Choroid plexus epithelial cell (primary cell): ENCODE data around the gene GZMM.
A peak's percentile ranks its signal among the peaks of the same experiment; 100 is the strongest.

Experiments used
- DNase-seq: peaks from one replicate; pipeline ENCODE4 v3.0.0-alpha.2; 2010; ENCODE audit warnings: low read depth
- H3K4me3 ChIP-seq: 2 replicates; pipeline ENCODE4 v1.5.1; 2011; ENCODE audit warnings: low read depth, mild to moderate bottlenecking, control low read depth, low read length, moderate library complexity
- CTCF ChIP-seq: conservative IDR thresholded peaks from 2 replicates; pipeline ENCODE4 v1.5.1; 2011; ENCODE audit warnings: low read depth, mild to moderate bottlenecking, control low read depth, inconsistent platforms, low read length, moderate library complexity

Gene GZMM

GRCh38 chr19:590396-590745 is 46.5 kb downstream of the GZMM start:
- TF ChIP-seq CTCF = no peak
- DNase-seq = peak; percentile 57
- H3K4me3 ChIP-seq = peak overlapping the region; percentile 47

- DNase-seq = no peak
- peak overlapping the region; percentile 47 for H3K4me3 ChIP-seq
- no peak for TF ChIP-seq CTCF
Observed at GRCh38 chr19:590750-591098, 46.9 kb downstream of the GZMM start.

GRCh38 chr19:591099-591958 is 47.5 kb downstream of the GZMM start:
- no peak for DNase-seq
- H3K4me3 ChIP-seq = peak overlapping the region; percentile 47
- no peak for TF ChIP-seq CTCF

GRCh38 chr19:592101-592500 is 48.2 kb downstream of the GZMM start:
- no peak for TF ChIP-seq CTCF
- DNase-seq = no peak
- H3K4me3 ChIP-seq = no peak overlapping the region

GRCh38 chr19:593055-593454 is 49.2 kb downstream of the GZMM start:
- no peak for DNase-seq
- no peak for TF ChIP-seq CTCF
- H3K4me3 ChIP-seq = no peak overlapping the region

- TF ChIP-seq CTCF = no peak
- H3K4me3 ChIP-seq = no peak overlapping the region
- DNase-seq = no peak
Observed at GRCh38 chr19:593505-593904, 49.7 kb downstream of the GZMM start.

GRCh38 chr19:594265-594870 is 50.5 kb downstream of the GZMM start:
- DNase-seq = no peak
- no peak overlapping the region for H3K4me3 ChIP-seq
- no peak for TF ChIP-seq CTCF
